Ishikawa (cell line): Measurements from ENCODE around the gene ARL3.

ENCODE experiments used
- CEBPB ChIP-seq: IDR thresholded peaks from 2 replicates; pipeline ENCODE4 v1.6.1; 2012
- EGR1 ChIP-seq: IDR thresholded peaks from 2 replicates; pipeline ENCODE4 v1.6.1; 2012
- EP300 ChIP-seq: IDR thresholded peaks from 2 replicates; pipeline ENCODE4 v1.6.1; 2012; ENCODE audit warnings: borderline replicate concordance
- NFIC ChIP-seq: IDR thresholded peaks from 2 replicates; pipeline ENCODE4 v1.6.1; 2012
- TAF1 ChIP-seq: IDR thresholded peaks from 2 replicates; pipeline ENCODE4 v1.6.1; 2012; ENCODE audit warnings: low read depth, mild to moderate bottlenecking
- TCF12 ChIP-seq: IDR thresholded peaks from 2 replicates; pipeline ENCODE4 v1.6.1; 2012; ENCODE audit warnings: low read depth
- TEAD4 ChIP-seq: IDR thresholded peaks from 2 replicates; pipeline ENCODE4 v1.6.1; 2012
- ZBTB7A ChIP-seq: IDR thresholded peaks from 2 replicates; pipeline ENCODE4 v1.6.1; 2012; ENCODE audit warnings: low read depth
- TF ChIP-seq, protein P1 (sequence below): IDR thresholded peaks from 2 replicates; pipeline ENCODE4 v1.6.1; 2012

- TF ChIP-seq NFIC = no peak
- no peak for TF ChIP-seq EGR1
- no peak for TF ChIP-seq ZBTB7A
- TF ChIP-seq EP300 = no peak
- TF ChIP-seq, protein P1, sequence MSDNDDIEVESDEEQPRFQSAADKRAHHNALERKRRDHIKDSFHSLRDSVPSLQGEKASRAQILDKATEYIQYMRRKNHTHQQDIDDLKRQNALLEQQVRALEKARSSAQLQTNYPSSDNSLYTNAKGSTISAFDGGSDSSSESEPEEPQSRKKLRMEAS = no peak
- TF ChIP-seq TAF1 = no peak
- no peak for TF ChIP-seq TCF12
- TF ChIP-seq TEAD4 = no peak
- no peak for TF ChIP-seq CEBPB
Measured at GRCh38 chr10:102632394-102633111, 81.6 kb downstream of the ARL3 start.
